Muscle of leg (tissue), 11 donors: ENCODE results near the gene CREB3L1. TPM values are rescaled to one million over a fixed set of nuclear protein-coding genes. Genes with fewer than 3 reads are reported as not detected.

Experiments
- DNase-seq: peaks from one replicate; pipeline ENCODE4 v3.0.0; 2013
- H3K27ac ChIP-seq: one replicate; pipeline ENCODE4 v1.5.1; 2013; ENCODE audit warnings: mild to moderate bottlenecking, low read length, control low read depth
- H3K27me3 ChIP-seq: one replicate; pipeline ENCODE4 v1.6.1; 2013; ENCODE audit warnings: low read length; ENCODE audit not compliant: control insufficient read depth, insufficient read depth
- H3K36me3 ChIP-seq: one replicate; pipeline ENCODE4 v1.6.1; 2013; ENCODE audit warnings: low read length; ENCODE audit not compliant: control insufficient read depth, insufficient read depth
- H3K4me1 ChIP-seq: one replicate; pipeline ENCODE4 v1.6.1; 2013; ENCODE audit warnings: low read length; ENCODE audit not compliant: control insufficient read depth, insufficient read depth
- H3K4me3 ChIP-seq: one replicate; pipeline ENCODE4 v1.5.1; 2013; ENCODE audit warnings: low read length, control low read depth
- H3K9me3 ChIP-seq: replicated peaks from 2 replicates; pipeline ENCODE4 v1.6.1; 2013; ENCODE audit warnings: low read depth, low read length; ENCODE audit not compliant: control insufficient read depth
- WGBS: methylation state at CpG from one replicate; pipeline ENCODE4 v1.1.5; 2013; ENCODE audit warnings: missing lambda C conversion rate; ENCODE audit not compliant: insufficient coverage; 5-methylcytosine and 5-hydroxymethylcytosine counted together
- polyA plus RNA-seq, 8 donors: library from polyadenylated mRNA; unstranded; fragments of 120-200 nt; gene quantifications; one replicate each; pipeline versions ENCODE4 v1.2.1 to v1.2.3, GENCODE V29; 2013; ENCODE audit warnings: inconsistent platforms in 1 of 8, low replicate concordance in 1 of 8; ENCODE audit not compliant: insufficient read length in 8 of 8, insufficient read depth in 1 of 8
- total RNA-seq: library from RNA; stranded (reverse); fragments of 120-200 nt; gene quantifications from one replicate; pipeline ENCODE4 v1.2.4, GENCODE V29; 2013

Gene CREB3L1
- total and polyA plus RNA-seq, 9 donors: 14.2 to 70.7 (median 43.8) TPM

DNA sequence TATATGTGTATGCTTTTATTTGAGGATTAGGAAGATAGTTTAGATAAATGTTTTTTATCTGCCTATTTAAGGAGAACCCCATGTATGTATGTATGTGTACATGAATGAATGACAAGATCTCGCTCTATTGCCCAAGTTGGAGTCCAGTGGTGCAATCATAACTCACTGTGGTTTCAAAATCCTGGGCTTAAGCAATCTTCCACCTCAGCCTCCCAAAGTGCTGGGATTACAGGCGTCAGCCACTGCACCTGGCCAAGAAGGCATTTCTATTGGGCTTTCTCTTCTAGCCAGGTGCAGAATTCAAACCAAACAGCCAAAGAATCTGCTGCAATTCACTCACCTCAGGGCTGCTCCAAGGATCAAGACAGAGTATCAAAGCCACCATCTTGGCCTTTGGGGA lies 44.3 kb downstream of the CREB3L1 start:
- Histone ChIP-seq H3K36me3 (peaks cover 23% of the 10 kb centered on the region), H3K27me3 (no peaks in the 10 kb centered on the region), H3K4me3 (no peak overlapping the region), H3K9me3 (no peaks in the 10 kb centered on the region), H3K27ac (no peak overlapping the region), H3K4me1 (peaks cover 9% of the 10 kb centered on the region)
- WGBS: 52% methylated on average over 2 of the region's 2 CpGs
- no peak for DNase-seq

DNA sequence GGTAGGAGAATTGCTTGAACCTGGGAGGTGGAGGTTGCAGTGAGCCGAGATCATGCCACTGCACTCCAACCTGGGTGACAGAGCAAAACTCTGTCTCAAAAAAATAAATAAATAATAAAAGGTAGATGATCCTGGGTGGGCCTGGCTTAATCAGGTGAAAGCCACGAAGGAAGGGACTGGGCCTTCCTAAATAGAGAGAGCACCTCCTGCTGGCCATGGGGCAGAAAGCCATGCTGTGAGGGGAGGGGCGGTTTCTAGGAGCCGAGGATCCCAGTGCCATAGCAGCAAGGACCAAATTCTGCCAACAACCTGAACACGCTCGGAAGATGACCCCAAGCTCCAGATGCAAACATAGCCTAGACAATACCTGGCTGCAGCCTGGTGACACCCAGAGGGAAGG lies 45.3 kb downstream of the CREB3L1 start:
- no peak for DNase-seq
- peaks cover 9% of the 10 kb centered on the region for H3K4me1 ChIP-seq
- no peak overlapping the region for H3K4me3 ChIP-seq
- H3K36me3 ChIP-seq: peaks cover 14% of the 10 kb centered on the region
- H3K27ac ChIP-seq: no peak overlapping the region
- 100% methylated on average over 1 of the region's 6 CpGs for WGBS
- no peaks in the 10 kb centered on the region for H3K27me3 ChIP-seq
- H3K9me3 ChIP-seq: no peaks in the 10 kb centered on the region

DNA sequence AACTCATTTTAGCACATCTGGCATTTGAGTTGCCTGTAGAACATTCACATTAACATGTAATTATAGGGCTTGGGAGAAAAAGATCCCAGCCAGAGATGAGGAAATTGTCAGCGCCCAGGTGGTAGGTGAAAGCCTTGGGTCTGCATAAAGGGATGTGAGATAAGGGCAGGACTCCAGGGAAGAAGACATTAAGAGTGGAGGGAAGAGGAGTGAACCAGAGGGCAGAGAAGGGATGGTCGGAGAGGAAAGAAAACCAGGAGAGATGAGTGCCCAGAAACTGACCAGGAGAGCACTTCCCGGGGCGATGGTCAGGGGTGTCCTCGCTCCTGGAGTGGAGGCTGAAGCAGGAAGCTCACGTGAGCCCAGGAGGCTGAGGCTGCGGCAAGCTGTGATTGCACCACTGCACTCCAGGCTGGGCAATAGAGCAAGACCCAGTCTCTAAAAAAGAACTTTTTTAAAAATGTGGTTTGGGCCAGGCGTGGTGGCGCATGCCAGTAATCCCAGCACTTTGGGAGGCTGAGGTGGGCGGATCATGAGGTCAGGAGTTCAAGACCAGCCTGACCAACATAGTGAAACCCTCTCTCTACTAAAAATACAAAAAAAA lies 49.5 kb downstream of the CREB3L1 start:
- no peak for DNase-seq
- H3K4me1 ChIP-seq: peaks cover 15% of the 10 kb centered on the region
- WGBS: 83% methylated on average over 5 of the region's 10 CpGs
- H3K9me3 ChIP-seq: no peaks in the 10 kb centered on the region
- no peak overlapping the region for H3K4me3 ChIP-seq
- H3K27ac ChIP-seq: no peak overlapping the region
- H3K27me3 ChIP-seq: peaks cover 18% of the 10 kb centered on the region
- H3K36me3 ChIP-seq: no peaks in the 10 kb centered on the region

DNA sequence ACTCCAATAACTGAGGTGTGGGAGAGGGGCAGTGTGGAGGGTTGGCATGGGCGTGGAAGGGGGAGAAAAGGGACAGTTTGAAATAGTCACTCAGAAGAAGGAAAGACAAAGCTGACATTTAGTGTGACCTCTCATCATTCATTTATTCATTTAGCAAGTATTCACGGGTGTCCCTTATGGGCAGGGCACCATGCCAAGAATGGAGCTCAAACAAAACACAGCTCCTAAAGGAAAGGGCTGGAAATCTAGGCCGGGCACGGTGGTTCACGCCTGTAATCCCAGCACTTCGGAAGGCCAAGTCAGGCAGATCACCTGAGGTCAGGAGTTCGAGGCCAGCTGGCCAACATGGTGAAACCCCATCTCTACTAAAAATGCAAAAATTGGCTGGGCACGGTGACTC lies 50.4 kb downstream of the CREB3L1 start:
- Histone ChIP-seq H3K36me3 (no peaks in the 10 kb centered on the region), H3K27ac (no peak overlapping the region), H3K9me3 (no peaks in the 10 kb centered on the region), H3K4me1 (peaks cover 23% of the 10 kb centered on the region), H3K4me3 (no peak overlapping the region), H3K27me3 (peaks cover 27% of the 10 kb centered on the region)
- DNase-seq: no peak
- WGBS: 65% methylated on average over 7 of the region's 8 CpGs

DNA sequence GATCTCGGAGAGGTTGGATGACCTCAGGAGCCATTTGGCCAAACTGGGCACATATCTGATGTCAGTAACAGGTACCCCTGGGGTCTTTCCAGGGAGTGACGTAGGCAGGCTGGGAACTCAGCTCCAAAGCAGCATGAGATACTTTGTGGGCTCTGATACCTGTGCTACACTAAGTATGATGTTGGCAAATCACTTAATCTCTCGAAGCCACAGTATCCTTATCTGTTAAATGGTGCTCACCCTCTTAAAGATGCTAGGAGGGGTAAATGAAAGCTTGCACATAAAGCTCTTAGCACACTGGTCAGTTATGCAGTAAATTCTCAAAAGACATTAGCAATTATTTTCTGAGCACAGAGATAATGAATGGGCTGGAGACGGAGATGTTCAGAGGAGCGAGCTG lies 52.7 kb downstream of the CREB3L1 start:
- Histone ChIP-seq H3K36me3 (no peaks in the 10 kb centered on the region), H3K4me3 (no peak overlapping the region), H3K27me3 (peaks cover 45% of the 10 kb centered on the region), H3K4me1 (peaks cover 27% of the 10 kb centered on the region), H3K27ac (peak overlapping the region; percentile 55), H3K9me3 (no peaks in the 10 kb centered on the region)
- no peak for DNase-seq
- 63% methylated on average over 1 of the region's 5 CpGs for WGBS

DNA sequence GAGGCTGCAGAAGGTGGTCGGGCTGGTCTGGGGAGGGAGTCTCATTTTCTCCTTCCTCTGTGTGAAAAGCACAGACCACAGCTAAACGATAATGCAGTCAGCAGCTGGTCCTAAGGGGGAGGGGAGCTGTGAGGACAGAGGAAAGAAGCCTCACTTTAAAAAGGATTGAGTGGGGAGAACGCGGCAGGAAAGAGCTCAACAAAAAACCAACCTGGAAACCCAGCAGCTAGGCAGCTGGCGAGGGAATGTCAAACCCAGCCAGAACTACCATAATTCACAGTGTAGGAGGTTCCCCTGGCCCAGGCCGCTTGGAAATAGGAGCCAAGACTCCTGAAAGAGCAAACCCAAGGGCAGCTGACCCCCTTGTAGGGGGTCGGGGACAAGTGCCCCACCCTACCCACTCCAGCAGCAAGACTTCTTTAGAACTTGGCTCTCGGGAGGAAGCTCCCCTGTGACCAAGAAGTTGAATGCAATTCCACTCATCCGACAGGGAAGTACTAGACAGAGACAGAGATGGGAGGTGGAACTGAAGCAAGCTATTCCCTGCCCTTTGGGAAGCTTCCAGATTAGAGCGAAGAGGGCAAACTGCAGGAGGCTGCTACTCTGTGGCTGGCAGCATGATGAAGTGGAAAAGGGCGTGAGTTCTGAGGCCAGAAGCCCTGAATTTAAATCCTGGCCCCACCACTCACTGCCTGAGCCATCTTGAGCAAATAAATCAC lies 53.3 kb downstream of the CREB3L1 start:
- 0% methylated on average over 3 of the region's 11 CpGs for WGBS
- H3K9me3 ChIP-seq: no peaks in the 10 kb centered on the region
- H3K4me3 ChIP-seq: no peak overlapping the region
- H3K36me3 ChIP-seq: no peaks in the 10 kb centered on the region
- peaks cover 27% of the 10 kb centered on the region for H3K4me1 ChIP-seq
- H3K27ac ChIP-seq: peak overlapping the region; percentile 55
- DNase-seq: peak; percentile 81
- H3K27me3 ChIP-seq: peaks cover 49% of the 10 kb centered on the region

DNA sequence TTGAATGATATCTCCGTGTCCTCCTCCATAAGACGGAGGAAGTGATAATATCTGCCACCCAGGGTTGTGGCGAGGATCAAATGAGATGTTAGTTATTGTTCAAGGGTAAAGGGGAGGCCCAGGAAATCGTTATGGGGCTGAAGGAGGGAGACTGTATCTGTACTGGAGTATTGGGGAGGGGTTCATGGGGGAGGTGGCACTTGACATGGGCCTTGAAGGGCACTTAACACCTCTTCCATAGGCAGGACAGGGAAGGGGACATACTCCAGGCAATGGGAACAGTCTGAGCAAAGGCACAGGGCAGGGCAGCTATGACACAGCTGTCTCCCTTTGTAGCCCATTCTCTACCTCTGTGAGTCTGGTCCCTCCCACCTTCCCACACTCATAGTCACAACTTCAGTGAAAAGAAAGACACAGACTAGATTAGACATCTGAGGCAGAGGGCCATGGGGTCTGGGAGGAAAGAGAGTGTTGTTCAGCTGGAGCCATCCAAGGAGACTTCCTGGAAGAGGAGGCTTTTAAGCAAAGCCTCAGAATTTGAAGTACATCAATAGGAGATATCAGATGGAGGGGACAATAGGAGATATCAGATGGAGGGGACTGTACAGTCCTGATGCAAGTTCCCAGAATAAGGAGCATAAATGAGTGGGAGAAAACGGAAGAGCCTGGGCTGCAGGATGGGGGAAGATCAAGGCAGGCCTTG lies 54.0 kb downstream of the CREB3L1 start:
- no peaks in the 10 kb centered on the region for H3K9me3 ChIP-seq
- peaks cover 50% of the 10 kb centered on the region for H3K27me3 ChIP-seq
- no peak overlapping the region for H3K27ac ChIP-seq
- 55% methylated on average over 5 of the region's 5 CpGs for WGBS
- no peak overlapping the region for H3K4me3 ChIP-seq
- no peaks in the 10 kb centered on the region for H3K36me3 ChIP-seq
- peaks cover 27% of the 10 kb centered on the region for H3K4me1 ChIP-seq
- no peak for DNase-seq

DNA sequence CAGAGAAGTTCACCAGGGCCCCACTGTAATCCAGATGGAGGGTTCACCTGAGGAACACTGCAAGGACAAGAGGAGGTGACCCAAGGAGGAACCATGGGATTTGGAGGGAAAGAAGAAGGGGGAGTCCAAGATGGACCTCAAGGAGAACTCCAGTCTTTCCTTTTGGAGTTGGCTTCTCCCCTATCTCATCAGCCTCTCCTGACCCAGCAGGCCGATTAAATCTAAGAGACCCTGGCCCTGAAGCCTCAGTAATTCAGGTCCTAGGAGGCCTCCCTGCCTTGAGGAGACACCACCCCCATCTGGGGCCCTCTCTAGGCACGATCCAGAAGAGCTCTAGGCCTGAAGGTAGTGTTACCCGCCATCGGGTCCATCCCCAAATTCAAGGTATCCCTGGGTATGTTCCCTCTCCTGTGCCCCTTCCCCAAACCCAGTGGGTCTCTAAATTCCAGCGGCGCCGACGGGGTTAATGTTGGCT lies 54.7 kb downstream of the CREB3L1 start:
- 8% methylated on average over 4 of the region's 8 CpGs for WGBS
- H3K4me3 ChIP-seq: peak overlapping the region; percentile 28
- H3K27ac ChIP-seq: no peak overlapping the region
- H3K36me3 ChIP-seq: no peaks in the 10 kb centered on the region
- DNase-seq: no peak
- peaks cover 50% of the 10 kb centered on the region for H3K27me3 ChIP-seq
- H3K4me1 ChIP-seq: peaks cover 27% of the 10 kb centered on the region
- H3K9me3 ChIP-seq: no peaks in the 10 kb centered on the region

DNA sequence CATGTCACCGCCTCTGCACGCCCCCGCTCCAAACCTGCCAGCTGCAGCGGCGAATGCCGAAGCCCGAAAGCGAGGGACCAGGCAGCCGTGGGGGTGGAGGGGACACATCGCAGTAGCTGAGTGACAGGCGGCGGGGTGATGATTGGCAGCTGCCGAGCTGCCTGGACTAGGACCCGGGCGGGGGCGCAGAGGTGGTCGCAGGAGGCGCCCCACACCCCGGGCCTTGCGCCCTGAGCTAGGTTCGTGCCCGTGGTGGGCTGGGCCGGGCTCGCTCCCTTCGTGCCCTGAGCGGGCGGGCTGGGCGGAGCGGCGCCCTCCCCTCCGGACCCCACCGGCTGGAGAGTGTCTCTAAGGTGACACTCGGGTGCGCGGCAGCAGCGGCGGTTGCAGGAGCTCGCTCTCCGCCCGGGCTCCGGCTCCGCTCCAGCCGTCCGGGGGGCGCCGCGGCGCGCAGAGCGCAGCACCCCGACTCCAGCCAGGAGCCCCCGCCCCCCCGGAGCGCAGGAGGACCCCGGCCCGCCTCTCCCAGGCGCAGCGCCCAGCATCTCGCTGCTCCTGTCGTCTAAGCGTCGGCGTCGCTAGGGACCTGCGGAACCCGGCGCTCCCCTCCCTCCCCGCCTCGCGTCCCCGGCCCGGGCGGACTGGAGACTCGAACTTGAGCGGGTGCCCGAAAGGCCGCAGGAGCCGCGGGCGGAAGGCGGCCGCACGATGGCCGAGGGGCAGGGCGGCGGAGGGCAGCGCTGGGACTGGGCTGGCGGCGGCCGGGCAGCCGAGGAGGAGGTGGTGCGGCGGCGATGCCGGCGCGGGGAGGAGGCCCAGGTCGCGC lies 55.3 kb downstream of the CREB3L1 start:
- peaks cover 50% of the 10 kb centered on the region for H3K27me3 ChIP-seq
- peak overlapping the region; percentile 28 for H3K4me3 ChIP-seq
- peaks cover 27% of the 10 kb centered on the region for H3K4me1 ChIP-seq
- under 1% methylated on average over 95 of the region's 99 CpGs for WGBS
- H3K9me3 ChIP-seq: no peaks in the 10 kb centered on the region
- DNase-seq: no peak
- no peak overlapping the region for H3K27ac ChIP-seq
- no peaks in the 10 kb centered on the region for H3K36me3 ChIP-seq
